HepG2 (cell line): ENCODE data around the gene EFCAB3. TPM values are rescaled to one million over a fixed set of nuclear protein-coding genes. Genes with fewer than 3 reads are reported as not detected.
"Not testable (repeated sequence)": the region's sequence is repeated elsewhere in the genome, so short reads cannot be mapped to it uniquely, and the experiment has no call there.

ENCODE experiments used
- AKAP8 ChIP-seq: sonication (generic); formaldehyde crosslinking; IDR thresholded peaks from 2 replicates; pipeline ENCODE4 v1.5.1; 2020; ENCODE audit warnings: mild to moderate bottlenecking, missing genetic modification reagents
- CBX5 ChIP-seq: sonication (generic); formaldehyde crosslinking; IDR thresholded peaks from 2 replicates; pipeline ENCODE4 v1.4.0; 2020; ENCODE audit warnings: missing genetic modification reagents, borderline replicate concordance
- FOXP1 ChIP-seq, 2 experiments: fragments of 450-650 bp in 1 of 2; IDR thresholded peaks; 2 replicates each; pipeline ENCODE4 v1.6.1; 2017 to 2018; ENCODE audit warnings: antibody characterized with exemption in 1 of 2
- GABPB1 ChIP-seq: IDR thresholded peaks from 2 replicates; pipeline ENCODE4 v1.6.1; 2016; ENCODE audit warnings: mild to moderate bottlenecking, missing genetic modification reagents, moderate library complexity, missing compliant biosample characterization
- IKZF4 ChIP-seq: sonication (generic); formaldehyde crosslinking; IDR thresholded peaks from 2 replicates; pipeline ENCODE4 v1.5.1; 2020; ENCODE audit warnings: borderline replicate concordance, mild to moderate bottlenecking, low read depth, missing genetic modification reagents; ENCODE audit errors: not compliant biosample characterization
- IRF1 ChIP-seq: sonication (generic); formaldehyde crosslinking; IDR thresholded peaks from 2 replicates; pipeline ENCODE4 v1.4.0; 2020; ENCODE audit warnings: low read depth, mild to moderate bottlenecking, missing genetic modification reagents
- KDM5B ChIP-seq: sonication (generic); formaldehyde crosslinking; IDR thresholded peaks from 2 replicates; pipeline ENCODE4 v1.4.0; 2020; ENCODE audit warnings: missing genetic modification reagents, mild to moderate bottlenecking, borderline replicate concordance
- KLF16 ChIP-seq, 2 experiments: sonication (generic) in 1 of 2; formaldehyde crosslinking in 1 of 2; IDR thresholded peaks; 2 replicates each; pipeline versions ENCODE4 v1.6.1 to v1.8.0; 2016 to 2023; ENCODE audit warnings: missing genetic modification reagents in 2 of 2, missing compliant biosample characterization in 1 of 2
- SOX6 ChIP-seq, 2 experiments: fragments of 450-650 bp in 1 of 2; sonication (generic) in 1 of 2; formaldehyde crosslinking in 1 of 2; IDR thresholded peaks; 2 replicates each; pipeline versions ENCODE4 v1.4.0 to v1.6.1; 2017 to 2020; ENCODE audit warnings: antibody characterized with exemption in 1 of 2, mild to moderate bottlenecking in 1 of 2, missing genetic modification reagents in 1 of 2
- YY1 ChIP-seq: IDR thresholded peaks from 2 replicates; pipeline ENCODE4 v1.6.1; 2011; ENCODE audit warnings: low read length, low read depth, moderate library complexity, mild to moderate bottlenecking; ENCODE audit not compliant: insufficient read depth, insufficient replicate concordance
- ZFY ChIP-seq: sonication (generic); formaldehyde crosslinking; IDR thresholded peaks from 2 replicates; pipeline ENCODE4 v1.4.0; 2020; ENCODE audit warnings: missing genetic modification reagents
- ZKSCAN8 ChIP-seq: IDR thresholded peaks from 2 replicates; pipeline ENCODE4 v1.6.1; 2016; ENCODE audit warnings: borderline replicate concordance, missing genetic modification reagents, missing compliant biosample characterization
- ZMYM3 ChIP-seq: sonication (generic); formaldehyde crosslinking; IDR thresholded peaks from 2 replicates; pipeline ENCODE4 v1.5.1; 2020; ENCODE audit warnings: mild to moderate bottlenecking, missing genetic modification reagents
- ZNF543 ChIP-seq: sonication (generic); formaldehyde crosslinking; IDR thresholded peaks from 2 replicates; pipeline ENCODE4 v1.4.0; 2020; ENCODE audit warnings: mild to moderate bottlenecking, missing genetic modification reagents
- ZNF788 ChIP-seq: sonication (generic); formaldehyde crosslinking; IDR thresholded peaks from 2 replicates; pipeline ENCODE4 v1.5.0; 2020; ENCODE audit warnings: mild to moderate bottlenecking, missing genetic modification reagents, borderline replicate concordance
- polyA plus RNA-seq, 8 experiments: library from polyadenylated mRNA; depleted of rRNA in 3 of 8; stranded (reverse) in 7 of 8; unstranded in 1 of 8; fragments of >200 nt; fragmentation: Illumina TruSeq in 4 of 8; extraction: Trizol in 4 of 8; gene quantifications; 2 replicates each; pipeline versions ENCODE4 v1.2.1 to v1.2.3, GENCODE V29; 2011 to 2016; ENCODE audit warnings: low read depth in 4 of 8, missing spikeins in 1 of 8, mixed read lengths in 1 of 8; ENCODE audit not compliant: insufficient read depth in 1 of 8
- total RNA-seq, 5 experiments: library from RNA; depleted of rRNA; stranded (reverse); fragments of >200 nt; fragmentation: Illumina TruSeq; extraction: Trizol; gene quantifications; 2 replicates each; pipeline ENCODE4 v1.2.3, GENCODE V29; 2016; ENCODE audit warnings: low read depth in 1 of 5
- TF ChIP-seq, protein P1 (sequence below): sonication (generic); formaldehyde crosslinking; IDR thresholded peaks from 2 replicates; pipeline ENCODE4 v1.4.0; 2020; ENCODE audit warnings: mild to moderate bottlenecking, missing genetic modification reagents, borderline replicate concordance

The EFCAB3 gene
- total and polyA plus RNA-seq, 2 of the 13 experiments (the other 11 are each of a cell fraction or from before 2014, with no cell fraction given) = not detected

DNA sequence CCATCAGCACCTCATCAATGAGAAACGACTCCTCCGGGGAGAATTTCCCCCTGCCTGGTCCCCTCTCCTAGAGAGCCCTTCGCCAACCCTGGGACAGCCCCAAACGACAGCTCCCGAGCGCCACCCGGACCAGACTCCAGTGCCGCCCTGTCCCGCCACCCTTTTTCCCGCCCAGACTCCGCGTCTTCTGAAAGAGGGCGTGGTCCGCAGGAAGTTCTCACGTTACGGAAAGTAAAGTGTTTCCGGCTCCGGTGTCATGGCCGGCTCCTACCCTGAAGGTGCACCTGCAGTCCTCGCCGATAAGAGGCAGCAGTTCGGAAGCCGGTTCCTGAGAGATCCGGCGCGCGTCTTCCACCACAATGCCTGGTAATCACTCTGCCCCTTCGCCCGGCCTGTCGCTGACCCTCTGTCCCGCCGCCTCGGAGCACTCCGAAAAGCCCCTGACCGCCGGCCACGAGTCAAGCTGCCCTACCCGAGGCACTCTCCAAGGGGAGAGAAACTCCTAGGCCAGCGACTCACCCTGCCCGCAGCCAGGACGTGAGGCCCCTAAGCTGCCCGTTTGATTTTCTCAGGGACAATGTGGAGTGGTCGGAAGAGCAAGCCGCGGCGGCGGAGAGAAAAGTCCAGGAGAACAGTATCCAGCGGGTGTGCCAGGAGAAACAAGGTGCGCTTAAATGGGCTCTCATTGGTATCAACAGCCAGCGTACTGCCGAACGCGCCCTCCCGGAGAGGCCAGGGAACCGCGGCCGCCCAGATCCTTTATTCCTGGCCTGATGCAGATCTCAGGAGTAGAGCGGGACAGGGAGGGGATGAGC is 43.5 kb downstream of the EFCAB3 start, which contains the start of gene METTL2A (continued):
- TF ChIP-seq ZMYM3 (CRISPR knock-in tag) (peak; percentile 23; the same call in 1 of the 2 replicates), YY1 (peak; percentile 97), IRF1 (CRISPR knock-in tag) (0 out of 2 replicates have a peak, but pooled peaks have one; percentile 36), GABPB1 (peak; percentile 98), ZNF543 (CRISPR knock-in tag) (peak; percentile 84), ZFY (peak; percentile 88), CBX5 (peak; percentile 96; the same call in 1 of the 2 replicates), KDM5B (peak; percentile 81; the same call in 1 of the 2 replicates), ZNF788 (peak; percentile 95; the same call in 1 of the 2 replicates), KLF16 (CRISPR knock-in tag; IDR thresholded peaks at IDR 0.05) (peak; percentile 37 to 97; a peak in 2 of 4 replicates), FOXP1 (CRISPR knock-in tag; IDR thresholded peaks at IDR 0.05) (0 out of 2 replicates have a peak, but pooled peaks have one; percentile 24), IKZF4 (CRISPR knock-in tag) (peak; percentile 73), AKAP8 (CRISPR knock-in tag) (peak; percentile 48; the same call in 1 of the 2 replicates), SOX6 (CRISPR knock-in tag; IDR thresholded peaks at IDR 0.05) (peak; percentile 66; the same call in 1 of the 2 replicates), ZKSCAN8 (peak; percentile 72; the same call in 1 of the 2 replicates)
- TF ChIP-seq, protein P1, sequence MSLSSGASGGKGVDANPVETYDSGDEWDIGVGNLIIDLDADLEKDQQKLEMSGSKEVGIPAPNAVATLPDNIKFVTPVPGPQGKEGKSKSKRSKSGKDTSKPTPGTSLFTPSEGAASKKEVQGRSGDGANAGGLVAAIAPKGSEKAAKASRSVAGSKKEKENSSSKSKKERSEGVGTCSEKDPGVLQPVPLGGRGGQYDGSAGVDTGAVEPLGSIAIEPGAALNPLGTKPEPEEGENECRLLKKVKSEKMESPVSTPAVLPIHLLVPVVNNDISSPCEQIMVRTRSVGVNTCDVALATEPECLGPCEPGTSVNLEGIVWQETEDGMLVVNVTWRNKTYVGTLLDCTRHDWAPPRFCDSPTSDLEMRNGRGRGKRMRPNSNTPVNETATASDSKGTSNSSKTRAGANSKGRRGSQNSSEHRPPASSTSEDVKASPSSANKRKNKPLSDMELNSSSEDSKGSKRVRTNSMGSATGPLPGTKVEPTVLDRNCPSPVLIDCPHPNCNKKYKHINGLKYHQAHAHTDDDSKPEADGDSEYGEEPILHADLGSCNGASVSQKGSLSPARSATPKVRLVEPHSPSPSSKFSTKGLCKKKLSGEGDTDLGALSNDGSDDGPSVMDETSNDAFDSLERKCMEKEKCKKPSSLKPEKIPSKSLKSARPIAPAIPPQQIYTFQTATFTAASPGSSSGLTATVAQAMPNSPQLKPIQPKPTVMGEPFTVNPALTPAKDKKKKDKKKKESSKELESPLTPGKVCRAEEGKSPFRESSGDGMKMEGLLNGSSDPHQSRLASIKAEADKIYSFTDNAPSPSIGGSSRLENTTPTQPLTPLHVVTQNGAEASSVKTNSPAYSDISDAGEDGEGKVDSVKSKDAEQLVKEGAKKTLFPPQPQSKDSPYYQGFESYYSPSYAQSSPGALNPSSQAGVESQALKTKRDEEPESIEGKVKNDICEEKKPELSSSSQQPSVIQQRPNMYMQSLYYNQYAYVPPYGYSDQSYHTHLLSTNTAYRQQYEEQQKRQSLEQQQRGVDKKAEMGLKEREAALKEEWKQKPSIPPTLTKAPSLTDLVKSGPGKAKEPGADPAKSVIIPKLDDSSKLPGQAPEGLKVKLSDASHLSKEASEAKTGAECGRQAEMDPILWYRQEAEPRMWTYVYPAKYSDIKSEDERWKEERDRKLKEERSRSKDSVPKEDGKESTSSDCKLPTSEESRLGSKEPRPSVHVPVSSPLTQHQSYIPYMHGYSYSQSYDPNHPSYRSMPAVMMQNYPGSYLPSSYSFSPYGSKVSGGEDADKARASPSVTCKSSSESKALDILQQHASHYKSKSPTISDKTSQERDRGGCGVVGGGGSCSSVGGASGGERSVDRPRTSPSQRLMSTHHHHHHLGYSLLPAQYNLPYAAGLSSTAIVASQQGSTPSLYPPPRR = peak; percentile 48; the same call in 1 of the 2 replicates
- not testable (repeated sequence) for TF ChIP-seq FOXP1, SOX6 (IDR thresholded peaks at IDR 0.05)
